Hematopoietic multipotent progenitor cell treated with erythropoietin and hydrocortisone succinate and interleukin-3 and kit ligand, for 8 days (in vitro differentiated cells): Measurements from ENCODE around the gene ADAM23.
"Not testable (repeated sequence)": the region's sequence is repeated elsewhere in the genome, so short reads cannot be mapped to it uniquely, and the experiment has no call there.

ENCODE experiments used
- DNase-seq: peaks from one replicate; pipeline ENCODE4 v3.0.0-alpha.2; 2015

Gene ADAM23, protein sequence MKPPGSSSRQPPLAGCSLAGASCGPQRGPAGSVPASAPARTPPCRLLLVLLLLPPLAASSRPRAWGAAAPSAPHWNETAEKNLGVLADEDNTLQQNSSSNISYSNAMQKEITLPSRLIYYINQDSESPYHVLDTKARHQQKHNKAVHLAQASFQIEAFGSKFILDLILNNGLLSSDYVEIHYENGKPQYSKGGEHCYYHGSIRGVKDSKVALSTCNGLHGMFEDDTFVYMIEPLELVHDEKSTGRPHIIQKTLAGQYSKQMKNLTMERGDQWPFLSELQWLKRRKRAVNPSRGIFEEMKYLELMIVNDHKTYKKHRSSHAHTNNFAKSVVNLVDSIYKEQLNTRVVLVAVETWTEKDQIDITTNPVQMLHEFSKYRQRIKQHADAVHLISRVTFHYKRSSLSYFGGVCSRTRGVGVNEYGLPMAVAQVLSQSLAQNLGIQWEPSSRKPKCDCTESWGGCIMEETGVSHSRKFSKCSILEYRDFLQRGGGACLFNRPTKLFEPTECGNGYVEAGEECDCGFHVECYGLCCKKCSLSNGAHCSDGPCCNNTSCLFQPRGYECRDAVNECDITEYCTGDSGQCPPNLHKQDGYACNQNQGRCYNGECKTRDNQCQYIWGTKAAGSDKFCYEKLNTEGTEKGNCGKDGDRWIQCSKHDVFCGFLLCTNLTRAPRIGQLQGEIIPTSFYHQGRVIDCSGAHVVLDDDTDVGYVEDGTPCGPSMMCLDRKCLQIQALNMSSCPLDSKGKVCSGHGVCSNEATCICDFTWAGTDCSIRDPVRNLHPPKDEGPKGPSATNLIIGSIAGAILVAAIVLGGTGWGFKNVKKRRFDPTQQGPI

DNA sequence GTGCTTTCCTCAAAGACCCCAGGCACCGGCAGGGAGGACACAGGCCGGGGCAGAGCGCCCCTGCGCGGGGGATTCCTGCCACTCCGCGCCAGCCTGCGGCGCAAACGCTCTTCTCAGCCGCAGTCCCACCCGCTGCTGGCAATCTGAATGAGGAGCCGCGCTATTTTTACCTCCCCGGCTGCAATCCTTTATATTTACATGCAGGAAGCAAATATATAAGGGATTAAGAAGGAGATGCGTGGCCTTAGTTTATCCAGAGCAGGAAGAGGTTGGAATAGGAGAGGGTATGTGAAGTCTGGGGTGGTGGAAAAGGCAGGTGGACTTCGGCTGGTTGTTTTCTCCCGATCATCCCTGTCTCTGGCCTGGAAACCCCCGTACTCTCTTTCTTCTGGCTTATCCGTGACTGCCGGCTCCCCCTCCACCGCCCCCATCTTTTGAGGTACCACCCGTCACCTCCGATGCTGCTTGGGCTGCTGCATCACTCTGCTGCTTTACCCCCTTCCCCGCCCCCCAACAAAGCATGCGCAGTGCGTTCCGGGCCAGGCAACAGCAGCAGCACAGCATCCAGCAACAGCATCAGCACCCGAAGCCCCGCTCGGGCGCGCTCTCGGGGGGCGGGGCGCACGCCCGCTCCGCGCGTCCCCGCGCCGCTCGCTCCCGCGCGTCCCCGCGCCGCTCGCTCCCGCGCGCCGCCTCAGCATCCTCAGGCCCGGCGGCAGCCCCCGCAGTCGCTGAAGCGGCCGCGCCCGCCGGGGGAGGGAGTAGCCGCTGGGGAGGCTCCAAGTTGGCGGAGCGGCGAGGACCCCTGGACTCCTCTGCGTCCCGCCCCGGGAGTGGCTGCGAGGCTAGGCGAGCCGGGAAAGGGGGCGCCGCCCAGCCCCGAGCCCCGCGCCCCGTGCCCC is at the start of gene ADAM23:
TSS of gene ADAM23 (plus strand) at position 700 of the 902 bp plus-strand sequence. CDS start 335 bp downstream, outside the sequence.
- DNase-seq, result no peak

DNA sequence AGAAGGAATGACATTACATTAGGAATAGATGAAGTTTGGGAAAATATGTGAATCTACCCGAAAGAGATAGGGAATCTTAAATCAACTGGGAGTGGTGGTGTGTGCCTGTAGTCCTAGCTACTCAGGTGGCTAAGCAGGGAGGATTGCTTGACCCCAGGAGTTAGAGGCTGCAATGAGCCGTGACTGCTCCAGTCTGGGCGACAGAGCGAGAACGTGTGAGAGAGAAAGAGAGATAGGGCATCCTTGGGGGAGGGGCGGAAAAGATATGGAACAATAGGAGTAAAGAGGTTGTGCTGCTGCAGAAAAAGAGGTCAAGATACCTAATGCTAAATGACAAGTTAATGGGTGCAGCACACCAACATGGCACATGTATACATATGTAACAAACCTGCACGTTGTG is 47.1 kb upstream of the ADAM23 start:
- DNase-seq, result no peak

DNA sequence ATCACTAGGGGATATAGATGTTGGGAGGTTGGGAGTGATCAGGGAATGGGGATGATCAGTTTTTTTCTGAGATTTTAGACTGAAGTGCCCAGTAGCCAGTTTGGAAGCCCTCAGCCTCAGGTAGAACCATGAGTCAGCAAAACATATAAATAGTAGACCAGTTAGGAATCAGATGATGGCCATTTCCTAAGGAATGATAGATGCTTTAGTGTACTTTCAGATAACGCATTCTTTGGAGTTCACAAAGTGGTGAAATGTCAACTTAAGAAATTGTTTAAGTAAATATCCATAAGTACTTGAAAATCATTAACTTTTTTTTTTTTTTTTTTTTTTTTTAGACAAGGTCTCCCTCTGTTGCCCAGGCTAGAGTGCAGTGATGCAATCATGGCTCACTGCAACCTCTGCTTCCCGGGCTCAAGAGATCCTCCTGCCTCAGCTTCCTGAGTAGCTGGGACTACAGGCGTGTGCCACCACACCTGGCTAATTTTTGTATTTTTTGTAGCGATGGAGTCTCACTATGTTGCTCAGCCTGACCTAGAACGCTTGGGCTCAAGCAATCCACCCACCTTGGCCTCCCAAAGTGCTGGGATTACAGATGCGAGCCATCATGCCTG is 40.3 kb upstream of the ADAM23 start:
- DNase-seq, result not testable (repeated sequence)

DNA sequence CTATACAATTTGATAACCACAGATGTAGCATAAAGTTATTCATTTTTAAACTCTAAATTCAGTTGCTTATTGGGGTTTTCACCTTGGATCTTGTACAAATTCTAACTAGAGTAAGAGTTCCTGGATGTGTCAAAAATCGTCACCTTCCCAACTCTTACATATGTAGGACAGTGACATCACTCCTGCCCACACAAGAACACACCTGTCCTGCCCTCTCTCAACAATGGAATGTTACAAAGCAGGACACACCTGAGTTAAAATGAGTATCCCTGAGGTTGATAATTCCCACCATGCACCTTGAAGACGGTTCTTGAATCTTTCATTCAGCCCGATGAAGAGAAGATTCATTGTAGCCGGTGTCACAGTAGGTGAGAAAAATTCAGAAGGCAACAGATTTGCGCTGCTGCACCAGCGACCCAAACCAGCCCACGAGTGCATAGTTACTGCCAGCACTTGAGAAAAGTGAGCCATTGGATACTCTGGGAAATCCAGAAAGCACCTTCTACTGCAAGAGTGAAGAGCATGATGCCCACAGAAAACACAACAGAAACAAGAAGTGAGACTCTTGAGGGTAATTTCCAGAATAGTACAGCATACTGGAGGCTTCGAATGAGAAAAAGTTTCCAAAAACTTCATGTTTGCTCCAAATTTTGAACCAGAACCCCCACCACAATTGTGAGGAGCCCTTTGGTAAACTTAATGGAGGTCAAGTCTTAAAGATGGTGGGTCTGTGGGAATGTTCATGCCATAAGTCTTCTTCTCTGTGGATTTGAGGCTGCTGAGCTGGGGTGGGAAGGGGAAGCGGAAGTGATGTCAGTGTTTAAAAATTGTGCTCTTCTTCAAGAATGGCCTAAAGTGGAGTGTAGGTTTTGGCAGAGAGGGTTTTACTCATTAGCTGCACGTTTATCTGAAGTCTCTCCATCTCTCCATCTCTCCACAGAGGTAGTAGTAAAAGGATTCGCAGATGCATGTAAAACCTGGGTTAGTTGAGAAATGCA is 34.7 kb upstream of the ADAM23 start:
- no peak for DNase-seq

DNA sequence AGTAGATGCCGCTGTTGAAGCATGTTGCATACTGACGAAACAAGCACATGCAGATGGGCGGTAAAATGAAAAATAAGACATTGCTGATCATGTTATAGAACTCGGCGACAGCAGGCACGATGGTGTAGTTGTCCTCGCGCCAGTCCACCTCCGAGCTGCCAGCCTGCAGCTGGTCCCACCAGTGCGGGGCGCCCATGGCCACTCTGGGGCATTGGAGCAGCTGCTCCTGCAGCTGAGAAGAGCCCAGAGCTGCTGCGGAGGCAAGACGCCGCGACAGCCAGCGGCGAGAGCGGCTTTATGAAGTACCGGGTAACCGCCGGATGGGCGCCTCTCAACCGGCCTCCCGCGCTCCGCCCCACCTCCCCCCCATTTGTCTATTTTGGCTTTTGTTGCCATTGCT is 32.6 kb upstream of the ADAM23 start:
- no peak for DNase-seq

DNA sequence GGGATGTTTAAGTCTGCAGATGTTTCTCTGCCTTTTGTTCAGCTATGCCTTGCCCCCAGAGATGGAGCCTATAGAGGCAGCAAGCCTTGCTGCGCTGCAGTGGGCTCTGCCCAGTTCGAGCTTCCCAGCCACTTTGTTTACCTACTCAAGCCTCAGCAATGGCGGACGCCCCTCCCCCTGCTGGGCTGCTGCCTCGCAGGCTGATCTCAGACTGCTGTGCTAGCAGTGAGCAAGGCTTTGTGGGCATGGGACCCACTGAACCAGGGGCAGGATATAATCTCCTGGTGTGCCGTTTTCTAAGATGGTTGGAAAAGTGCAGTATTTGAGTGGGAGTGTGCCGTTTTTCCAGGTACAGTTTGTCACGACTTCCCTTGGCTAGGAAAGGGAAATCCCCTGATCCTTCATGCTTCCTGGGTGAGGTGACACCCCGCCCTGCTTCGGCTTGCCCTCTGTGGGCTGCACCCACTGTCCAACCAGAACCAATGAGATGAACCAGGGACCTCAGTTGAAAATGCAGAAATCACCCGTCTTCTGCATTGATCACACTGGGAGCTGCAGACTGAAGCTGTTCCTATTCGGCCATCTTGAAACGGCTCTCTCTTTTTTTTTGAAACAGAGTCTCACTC is 27.6 kb upstream of the ADAM23 start:
- DNase-seq, result no peak

DNA sequence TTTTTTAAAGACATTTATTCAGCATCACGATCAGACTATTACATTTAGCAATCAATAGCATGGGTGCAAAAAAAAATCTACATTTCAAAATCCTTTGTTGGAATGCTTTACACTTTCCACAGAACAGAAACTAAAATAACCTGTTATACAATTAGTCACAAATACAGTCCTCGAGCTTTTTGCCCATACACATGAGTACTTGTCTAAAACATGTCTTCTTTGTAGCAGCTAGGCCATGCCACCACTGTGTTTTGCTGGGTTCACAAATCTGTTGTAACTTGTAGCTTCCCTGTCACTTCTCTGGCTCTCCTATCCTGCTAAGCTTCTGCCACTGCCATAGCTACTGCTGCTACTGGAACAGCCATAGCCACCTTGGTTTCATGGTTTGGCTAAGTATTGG is 24.4 kb upstream of the ADAM23 start:
- no peak for DNase-seq

DNA sequence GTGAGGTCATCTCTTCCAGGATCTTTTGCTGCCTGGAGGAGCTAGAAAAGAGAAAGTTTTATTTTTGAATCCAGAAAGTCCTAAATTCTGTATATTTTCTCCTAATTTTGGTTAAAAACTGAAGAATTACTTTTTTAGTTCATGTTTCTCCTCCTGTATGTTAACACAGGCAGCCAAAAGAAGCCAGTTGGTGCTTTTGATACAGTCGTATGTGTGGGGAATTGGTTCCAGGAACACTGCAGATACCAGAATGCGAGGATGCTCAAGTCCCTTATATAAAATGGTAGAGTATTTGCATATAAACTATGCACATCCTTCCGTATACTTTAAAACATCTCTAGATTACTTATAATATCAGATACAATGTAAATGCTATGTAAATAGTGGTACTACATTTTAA is 22.6 kb upstream of the ADAM23 start:
- no peak for DNase-seq

DNA sequence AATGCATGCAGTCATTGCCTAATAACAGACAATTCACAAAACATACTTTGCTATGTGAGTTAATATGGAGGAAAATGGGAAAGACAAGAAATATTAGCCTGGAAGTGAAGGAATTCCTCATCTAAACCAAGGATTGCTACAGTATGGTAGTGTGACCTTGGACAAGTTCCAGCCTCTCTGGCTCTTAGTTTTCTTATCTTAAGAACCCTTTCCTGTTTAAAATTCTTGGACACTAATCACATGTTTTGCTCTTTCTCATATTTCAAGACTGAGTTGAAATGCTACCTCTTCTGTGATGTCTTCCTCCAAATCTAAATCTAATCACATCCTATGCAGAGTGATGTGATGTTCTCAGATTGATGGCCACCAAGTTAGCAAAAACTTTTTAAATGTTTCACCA is 20.8 kb upstream of the ADAM23 start:
- DNase-seq, result no peak

DNA sequence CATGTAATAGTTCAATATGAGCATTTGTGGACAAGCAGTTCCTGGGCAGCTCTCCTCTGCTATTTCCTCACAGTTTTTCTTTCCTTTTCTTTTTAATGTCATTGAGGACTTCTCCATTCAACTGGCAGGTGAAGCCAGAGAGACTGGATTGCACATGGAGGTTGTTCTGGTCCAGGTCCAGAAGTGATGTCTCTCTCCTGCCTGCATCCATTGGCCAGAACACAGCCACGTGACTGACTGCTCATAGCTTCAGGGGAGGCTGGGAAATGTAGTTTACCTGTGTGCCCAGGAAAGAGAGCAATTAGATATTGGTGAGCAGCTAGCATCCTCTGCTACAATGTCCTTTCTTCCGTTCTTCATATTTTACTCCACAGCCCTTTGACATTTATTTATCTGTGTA is 20.2 kb upstream of the ADAM23 start:
- DNase-seq, result no peak

DNA sequence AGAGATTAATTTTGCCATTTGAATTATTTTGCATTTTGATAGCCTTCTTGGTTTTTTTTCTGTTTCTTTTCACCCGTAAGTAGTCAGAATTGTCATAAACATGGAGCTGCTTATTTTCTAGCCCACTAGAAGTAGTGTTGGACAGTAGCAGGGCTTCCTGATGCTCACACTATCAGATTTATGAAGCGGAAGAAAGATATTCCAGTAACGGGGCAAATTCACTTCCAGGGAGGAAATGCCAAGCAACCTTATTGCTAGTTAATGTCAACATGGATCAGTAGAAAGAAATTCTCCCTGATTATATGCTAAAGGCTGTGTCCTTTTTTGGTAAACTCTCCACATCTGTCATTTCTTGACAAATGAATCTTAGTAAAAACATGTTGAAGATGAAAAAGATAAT is 19.2 kb upstream of the ADAM23 start:
- no peak for DNase-seq

DNA sequence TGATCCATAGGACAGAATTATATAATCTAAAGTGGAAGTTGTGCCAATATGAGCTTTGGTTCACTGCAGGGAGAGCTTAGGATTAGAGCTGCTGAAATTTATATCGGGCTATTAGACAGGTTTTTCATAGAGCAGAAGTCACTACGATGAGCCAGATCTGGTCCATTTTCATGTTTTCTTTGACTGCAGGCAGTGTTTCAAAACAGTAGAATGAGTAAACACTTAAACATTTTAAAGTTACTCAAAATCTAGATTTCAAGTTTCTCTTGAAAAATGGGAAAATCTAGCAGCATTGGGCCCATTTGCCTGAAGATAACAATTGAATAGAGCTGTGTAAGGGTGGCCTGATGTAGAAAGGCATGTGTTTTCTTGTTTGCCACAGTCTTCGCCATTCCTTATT is 14.5 kb upstream of the ADAM23 start:
- DNase-seq, result no peak

DNA sequence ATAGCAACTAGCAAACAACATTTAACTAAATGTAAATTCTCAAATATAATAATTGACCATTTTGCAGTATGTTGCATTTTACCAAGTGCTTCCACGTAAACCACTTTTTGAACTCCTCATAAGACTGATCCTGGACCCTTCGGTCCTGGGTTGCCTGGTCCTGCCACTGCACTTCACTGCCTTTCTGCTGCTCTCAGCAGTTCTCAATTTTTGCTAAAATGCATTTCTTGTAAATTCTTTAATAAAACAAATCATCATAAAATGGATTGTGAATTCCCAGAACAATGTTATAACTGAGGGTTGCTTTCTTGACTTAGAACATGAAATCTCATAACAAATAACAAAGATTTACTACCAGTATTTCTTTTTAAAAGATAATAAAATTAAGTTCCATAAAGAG is 12.9 kb upstream of the ADAM23 start:
- DNase-seq, result no peak

DNA sequence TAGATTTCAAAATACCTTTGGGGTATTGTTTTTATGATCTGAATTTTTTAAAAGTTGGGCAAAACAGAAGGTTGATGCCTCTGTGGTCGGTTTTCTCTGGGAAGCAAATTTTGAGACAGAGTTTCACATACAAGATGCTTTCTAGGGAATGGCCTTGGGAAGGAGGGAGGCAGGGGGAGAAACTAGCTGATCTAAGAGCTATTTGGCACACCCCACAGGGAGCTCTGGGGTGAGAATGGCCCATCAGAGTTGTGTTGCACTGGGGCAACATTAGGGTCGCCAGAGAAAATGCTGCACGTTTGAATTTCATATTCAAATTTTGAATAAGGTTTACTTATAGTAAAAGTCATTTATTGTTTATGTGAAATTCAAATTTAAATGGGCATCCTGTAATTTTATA is 11.9 kb upstream of the ADAM23 start:
- no peak for DNase-seq

DNA sequence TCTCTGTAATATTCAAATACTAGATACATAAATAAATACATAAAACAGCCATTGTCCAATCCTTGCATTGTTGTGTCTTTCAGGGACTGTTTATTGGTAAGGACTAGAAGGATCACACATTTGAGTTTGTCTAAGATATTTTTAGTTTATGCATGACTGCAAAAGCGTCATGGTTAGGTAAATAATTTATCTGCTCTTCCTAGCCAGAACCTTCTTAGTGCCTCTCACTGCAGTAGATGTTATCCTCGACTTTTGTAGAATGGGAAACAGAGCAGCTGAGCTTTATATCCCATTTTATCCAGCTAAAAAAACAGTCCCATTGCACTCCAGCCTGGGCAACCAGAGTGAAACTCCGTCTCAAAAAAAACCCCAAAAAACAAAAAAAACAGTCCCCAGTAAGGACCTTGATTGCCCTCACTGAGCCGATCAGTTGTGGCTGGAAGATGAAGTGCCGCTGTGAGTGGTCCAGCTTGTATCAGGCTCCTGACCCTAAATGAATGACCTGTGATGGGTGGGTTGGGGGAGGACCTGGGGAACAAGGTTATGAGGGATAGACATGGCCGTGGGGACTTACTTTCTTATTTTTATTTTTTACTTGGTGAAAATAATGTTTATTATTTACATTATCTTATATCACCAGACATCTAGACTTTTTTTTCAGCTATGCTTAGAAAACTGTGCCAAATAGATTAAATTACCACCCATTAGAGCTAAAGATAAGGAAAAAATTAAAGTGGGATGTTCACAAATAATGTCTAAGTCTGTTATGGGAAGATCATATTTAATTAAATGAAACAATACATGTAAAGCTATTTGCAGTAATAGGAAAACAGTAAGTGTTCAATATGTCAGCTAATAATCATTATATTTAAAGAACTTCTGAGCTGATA is 10.9 kb upstream of the ADAM23 start:
- DNase-seq, result no peak

DNA sequence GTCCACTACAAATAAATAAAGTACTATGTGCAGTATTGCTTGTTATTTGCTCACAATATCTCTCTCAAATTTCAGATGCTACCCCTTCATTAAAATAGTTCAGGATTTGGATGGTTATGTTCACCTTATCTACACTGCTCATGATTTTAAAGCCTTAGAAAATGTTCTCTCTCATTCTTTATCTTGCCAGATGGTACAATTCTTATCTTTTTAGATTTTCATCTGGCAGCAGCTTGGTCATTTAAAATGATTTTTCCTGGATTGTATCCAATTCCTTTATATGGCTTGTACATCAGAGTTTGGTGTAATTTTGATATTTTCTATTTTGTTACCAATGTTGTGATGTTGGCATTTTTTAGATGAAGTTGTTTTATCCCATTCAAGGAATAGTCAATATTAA is 10.1 kb upstream of the ADAM23 start:
- DNase-seq, result no peak

DNA sequence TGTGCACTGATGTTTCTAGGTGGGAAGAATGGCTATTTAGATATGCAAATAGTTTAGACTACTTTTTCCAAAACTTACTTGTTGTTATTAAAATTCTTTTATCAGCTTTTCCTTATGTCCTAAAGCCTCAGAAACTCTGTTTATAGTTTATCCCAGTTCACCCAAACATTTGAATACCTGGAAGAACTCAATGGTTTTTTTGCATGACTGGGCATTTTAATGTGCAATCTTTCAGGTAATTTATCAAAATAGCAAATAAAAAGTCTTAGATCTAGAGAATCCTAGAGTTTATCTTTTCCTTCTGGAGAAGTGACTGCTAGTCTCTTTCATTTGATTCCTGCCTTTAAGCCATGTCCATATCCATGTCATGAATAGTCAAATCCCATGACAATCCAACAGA is 9.6 kb upstream of the ADAM23 start:
- DNase-seq, result no peak

DNA sequence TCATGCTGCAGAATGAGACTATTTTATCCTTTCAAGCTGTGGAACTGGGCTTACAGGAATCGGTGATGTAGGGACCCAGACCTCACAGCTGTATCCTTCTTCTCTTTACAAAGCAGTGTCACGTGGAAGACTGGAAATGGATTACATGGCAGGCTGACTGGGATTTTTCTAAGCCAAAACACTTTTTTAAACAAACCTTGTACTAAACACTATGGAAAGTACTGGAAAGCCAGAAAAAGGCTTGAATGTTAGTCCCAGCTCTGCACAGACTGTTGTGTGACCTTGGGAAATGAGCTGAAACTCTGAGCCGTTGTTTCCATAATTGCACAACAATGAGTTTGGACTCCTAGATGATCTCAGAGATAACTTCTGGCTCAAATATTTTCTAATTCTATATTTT is 7.6 kb upstream of the ADAM23 start:
- no peak for DNase-seq

DNA sequence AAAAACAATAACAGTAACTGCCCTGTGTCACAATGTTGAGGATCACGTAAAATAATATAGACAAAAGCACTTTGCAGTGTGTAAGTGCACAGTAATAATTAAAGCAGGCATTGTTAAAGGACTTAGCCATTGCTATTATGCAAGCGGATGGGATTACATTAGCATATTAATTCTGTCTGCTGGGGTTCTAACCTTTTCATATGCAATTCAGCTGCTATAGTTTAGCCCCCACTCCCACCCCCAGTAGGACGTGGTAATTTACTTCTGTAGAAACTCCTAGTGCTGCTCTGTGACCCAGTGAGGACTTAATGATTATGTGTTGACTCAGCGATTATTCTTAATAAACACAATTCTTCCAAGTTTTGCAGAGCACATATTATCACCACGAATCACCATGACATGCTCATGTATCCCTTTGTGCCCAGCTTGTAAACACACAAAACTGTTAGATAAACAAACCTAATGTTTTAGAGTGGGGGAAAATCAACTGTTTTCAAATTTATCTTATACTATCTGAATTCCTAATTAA is 5.1 kb upstream of the ADAM23 start:
- no peak for DNase-seq

DNA sequence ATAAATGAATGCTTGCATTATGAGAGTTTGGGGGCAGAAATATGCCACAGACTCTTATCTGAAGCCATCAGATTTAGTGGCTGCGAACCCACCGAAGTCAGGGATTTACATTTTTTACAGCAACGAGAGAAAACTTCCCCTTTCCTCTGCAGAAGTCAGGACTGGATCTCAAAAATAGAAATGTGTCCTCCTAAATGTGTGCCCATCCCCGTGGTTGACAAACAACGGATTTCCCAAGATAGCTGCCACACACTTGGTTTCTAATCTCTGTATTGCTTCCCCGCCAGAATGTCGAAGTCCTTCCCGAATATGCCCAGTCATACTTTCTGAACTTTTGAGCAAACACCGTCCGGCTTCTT is 879 bp upstream of the ADAM23 start:
- DNase-seq, result no peak
